ENCODE results near the gene HDHD5. TPM values are rescaled to one million over a fixed set of nuclear protein-coding genes. Genes with fewer than 3 reads are reported as not detected.

The HDHD5 gene
- total and polyA plus RNA-seq, 10 of the 15 experiments (the other 5 are each of a cell fraction or from before 2014, with no cell fraction given), result 1.7 to 68.0 (median 49.9) TPM

- TF ChIP-seq ZNF592 (IDR thresholded peaks at IDR 0.05) (no peak), FOS (IDR thresholded peaks at IDR 0.05; ENCODE audit: borderline replicate concordance, extremely low read depth, insufficient read length) (no peak), SUZ12 (IDR thresholded peaks at IDR 0.05; ENCODE audit: unreplicated experiment) (no peak), STAT1 (conservative IDR thresholded peaks at IDR 0.05) (no peak), ZBTB11 (CRISPR knock-in tag; IDR thresholded peaks at IDR 0.05) (no peak), PAX8 (IDR thresholded peaks at IDR 0.05) (no peak), CHD1 (IDR thresholded peaks at IDR 0.05; ENCODE audit: low read depth, low read length) (no peak), CHD2 (IDR thresholded peaks at IDR 0.05; ENCODE audit: borderline replicate concordance, low read depth, low read length) (no peak), RUNX3 (IDR thresholded peaks at IDR 0.05; ENCODE audit: low read length) (no peak)
Observed at GRCh38 chr22:17090550-17090949, 68.5 kb downstream of the HDHD5 start (continued).

Other genes starting within 250 kb of the HDHD5 start
- not detected in 2 replicates for gene GAB4, start 151.1 kb downstream of the HDHD5 start, total RNA-seq (2014; rRNA removed)
- gene GAB4, start 151.1 kb downstream of the HDHD5 start, total RNA-seq (2014; rRNA removed; fragmentation: Illumina TruSeq; extraction: Trizol), result not detected in 2 replicates
- gene GAB4, start 151.1 kb downstream of the HDHD5 start, total RNA-seq (2021), result not detected in 2 replicates
- gene GAB4, start 151.1 kb downstream of the HDHD5 start, polyA plus RNA-seq (2011; rRNA removed), result not detected in 2 replicates
- not detected in 2 replicates for gene GAB4, start 151.1 kb downstream of the HDHD5 start, polyA plus RNA-seq (2014; fragmentation: Illumina TruSeq; extraction: Trizol)
- gene GAB4, start 151.1 kb downstream of the HDHD5 start, polyA plus RNA-seq (2014; fragmentation: Nextera tagmentation; extraction: Ambion mirVana), result not detected
- gene GAB4, start 151.1 kb downstream of the HDHD5 start, polyA plus RNA-seq (2014; rRNA removed), result not detected in 2 replicates
- not detected for gene GAB4, start 151.1 kb downstream of the HDHD5 start, polyA plus RNA-seq (2016; fragmentation: Nextera tagmentation; extraction: Ambion mirVana)
- 3.8 and 4.2 TPM in 2 replicates for gene IL17RA, start 74.3 kb downstream of the HDHD5 start, total RNA-seq (2014; rRNA removed)
- 3.0 and 3.1 TPM in 2 replicates for gene IL17RA, start 74.3 kb downstream of the HDHD5 start, total RNA-seq (2014; rRNA removed; fragmentation: Illumina TruSeq; extraction: Trizol)
- 9.4 and 10.2 TPM in 2 replicates for gene IL17RA, start 74.3 kb downstream of the HDHD5 start, total RNA-seq (2021)
- gene IL17RA, start 74.3 kb downstream of the HDHD5 start, polyA plus RNA-seq (2011; rRNA removed), result 5.9 and 9.9 TPM in 2 replicates
- gene IL17RA, start 74.3 kb downstream of the HDHD5 start, polyA plus RNA-seq (2014; fragmentation: Illumina TruSeq; extraction: Trizol), result 3.8 and 5.1 TPM in 2 replicates
- under 1 TPM; 0.71 to 0.75 TPM for gene IL17RA, start 74.3 kb downstream of the HDHD5 start, polyA plus RNA-seq (2014; fragmentation: Nextera tagmentation; extraction: Ambion mirVana)
- gene IL17RA, start 74.3 kb downstream of the HDHD5 start, polyA plus RNA-seq (2014; rRNA removed), result 4.1 and 4.7 TPM in 2 replicates
- gene IL17RA, start 74.3 kb downstream of the HDHD5 start, polyA plus RNA-seq (2016; fragmentation: Nextera tagmentation; extraction: Ambion mirVana), result 1 to 10 TPM; 6.4 to 9.7 TPM
- gene TMEM121B, start 37.9 kb downstream of the HDHD5 start, total RNA-seq (2014; rRNA removed), result 0.05 TPM in 1 of 2 replicates, not detected in the other
- gene TMEM121B, start 37.9 kb downstream of the HDHD5 start, total RNA-seq (2014; rRNA removed; fragmentation: Illumina TruSeq; extraction: Trizol), result 0.04 TPM in 1 of 2 replicates, not detected in the other
- gene TMEM121B, start 37.9 kb downstream of the HDHD5 start, total RNA-seq (2021), result 0.08 and 0.10 TPM in 2 replicates
- gene TMEM121B, start 37.9 kb downstream of the HDHD5 start, polyA plus RNA-seq (2011; rRNA removed), result not detected in 2 replicates
- gene TMEM121B, start 37.9 kb downstream of the HDHD5 start, polyA plus RNA-seq (2014; fragmentation: Illumina TruSeq; extraction: Trizol), result 0.06 and 0.13 TPM in 2 replicates
- gene TMEM121B, start 37.9 kb downstream of the HDHD5 start, polyA plus RNA-seq (2014; fragmentation: Nextera tagmentation; extraction: Ambion mirVana), result under 1 TPM in 1 of 2 experiments, not detected in 1; 0.02 TPM
- 0.04 and 0.10 TPM in 2 replicates for gene TMEM121B, start 37.9 kb downstream of the HDHD5 start, polyA plus RNA-seq (2014; rRNA removed)
- gene TMEM121B, start 37.9 kb downstream of the HDHD5 start, polyA plus RNA-seq (2016; fragmentation: Nextera tagmentation; extraction: Ambion mirVana), result not detected
- gene ADA2, start 60.2 kb upstream of the HDHD5 start, total RNA-seq (2014; rRNA removed), result 10.2 and 10.3 TPM in 2 replicates
- 7.2 and 8.1 TPM in 2 replicates for gene ADA2, start 60.2 kb upstream of the HDHD5 start, total RNA-seq (2014; rRNA removed; fragmentation: Illumina TruSeq; extraction: Trizol)
- gene ADA2, start 60.2 kb upstream of the HDHD5 start, total RNA-seq (2021), result 24.5 and 24.7 TPM in 2 replicates
- 6.2 and 10.4 TPM in 2 replicates for gene ADA2, start 60.2 kb upstream of the HDHD5 start, polyA plus RNA-seq (2011; rRNA removed)
- 21.2 and 21.4 TPM in 2 replicates for gene ADA2, start 60.2 kb upstream of the HDHD5 start, polyA plus RNA-seq (2014; fragmentation: Illumina TruSeq; extraction: Trizol)
- 1 to 10 TPM; 5.5 to 7.1 TPM for gene ADA2, start 60.2 kb upstream of the HDHD5 start, polyA plus RNA-seq (2014; fragmentation: Nextera tagmentation; extraction: Ambion mirVana)
- gene ADA2, start 60.2 kb upstream of the HDHD5 start, polyA plus RNA-seq (2014; rRNA removed), result 12.6 and 16.5 TPM in 2 replicates
- gene ADA2, start 60.2 kb upstream of the HDHD5 start, polyA plus RNA-seq (2016; fragmentation: Nextera tagmentation; extraction: Ambion mirVana), result 1 to 10 TPM; 7.0 to 7.5 TPM
- not detected in 2 replicates for gene CECR2, start 210.2 kb upstream of the HDHD5 start, total RNA-seq (2014; rRNA removed)
- not detected in 2 replicates for gene CECR2, start 210.2 kb upstream of the HDHD5 start, total RNA-seq (2014; rRNA removed; fragmentation: Illumina TruSeq; extraction: Trizol)
- gene CECR2, start 210.2 kb upstream of the HDHD5 start, total RNA-seq (2021), result 0.08 and 0.13 TPM in 2 replicates
- gene CECR2, start 210.2 kb upstream of the HDHD5 start, polyA plus RNA-seq (2011; rRNA removed), result 0.01 TPM in 2 replicates
- not detected in 2 replicates for gene CECR2, start 210.2 kb upstream of the HDHD5 start, polyA plus RNA-seq (2014; fragmentation: Illumina TruSeq; extraction: Trizol)
- gene CECR2, start 210.2 kb upstream of the HDHD5 start, polyA plus RNA-seq (2014; fragmentation: Nextera tagmentation; extraction: Ambion mirVana), result not detected
- gene CECR2, start 210.2 kb upstream of the HDHD5 start, polyA plus RNA-seq (2014; rRNA removed), result not detected in 2 replicates
- gene CECR2, start 210.2 kb upstream of the HDHD5 start, polyA plus RNA-seq (2016; fragmentation: Nextera tagmentation; extraction: Ambion mirVana), result under 1 TPM in 1 of 2 experiments, not detected in 1; 0.01 TPM